SK-N-SH treated with all-trans-retinoic acid at 6 μM for 48 hours (cell line): ENCODE measurements around the gene ZSCAN18.

Experiments used
- OSR1 ChIP-seq: fragments of 250-450 bp; sonication (Bioruptor Pico); IDR thresholded peaks from 2 replicates; pipeline ENCODE4 v1.8.0; 2022; ENCODE audit warnings: moderate library complexity, mild to moderate bottlenecking, inconsistent platforms
- PPARA ChIP-seq: fragments of 250-450 bp; sonication (Bioruptor Pico); IDR thresholded peaks from 2 replicates; pipeline ENCODE4 v1.5.0; 2020; ENCODE audit warnings: mild to moderate bottlenecking, borderline replicate concordance
- TSHZ2 ChIP-seq: fragments of 250-450 bp; sonication (Bioruptor Pico); IDR thresholded peaks from 2 replicates; pipeline ENCODE4 v1.5.0; 2020; ENCODE audit warnings: mild to moderate bottlenecking, moderate library complexity

GRCh38 chr19:58052256-58052655 is 45.8 kb downstream of the ZSCAN18 start:
- TF ChIP-seq TSHZ2 (CRISPR knock-in tag) (no peak), PPARA (CRISPR knock-in tag) (no peak), OSR1 (CRISPR knock-in tag) (no peak)
